Mammary epithelial cell (primary cell): ENCODE data around the gene MRPL40.

Source experiments
- EZH2 ChIP-seq: IDR thresholded peaks from 2 replicates; pipeline ENCODE4 v1.6.1; 2012; ENCODE audit warnings: low read length, inconsistent platforms, borderline replicate concordance
- TF ChIP-seq, protein P1 (sequence below), 2 donors: IDR thresholded peaks in 1 of 2; conservative IDR thresholded peaks in 1 of 2; 2 replicates each; pipeline ENCODE4 v1.5.1; 2011 to 2012; ENCODE audit warnings: inconsistent platforms in 2 of 2, low read length in 2 of 2, mild to moderate bottlenecking in 2 of 2, control low read depth in 1 of 2, low read depth in 1 of 2; ENCODE audit not compliant: insufficient read depth in 1 of 2; ENCODE audit errors: extremely low read depth in 1 of 2

DNA sequence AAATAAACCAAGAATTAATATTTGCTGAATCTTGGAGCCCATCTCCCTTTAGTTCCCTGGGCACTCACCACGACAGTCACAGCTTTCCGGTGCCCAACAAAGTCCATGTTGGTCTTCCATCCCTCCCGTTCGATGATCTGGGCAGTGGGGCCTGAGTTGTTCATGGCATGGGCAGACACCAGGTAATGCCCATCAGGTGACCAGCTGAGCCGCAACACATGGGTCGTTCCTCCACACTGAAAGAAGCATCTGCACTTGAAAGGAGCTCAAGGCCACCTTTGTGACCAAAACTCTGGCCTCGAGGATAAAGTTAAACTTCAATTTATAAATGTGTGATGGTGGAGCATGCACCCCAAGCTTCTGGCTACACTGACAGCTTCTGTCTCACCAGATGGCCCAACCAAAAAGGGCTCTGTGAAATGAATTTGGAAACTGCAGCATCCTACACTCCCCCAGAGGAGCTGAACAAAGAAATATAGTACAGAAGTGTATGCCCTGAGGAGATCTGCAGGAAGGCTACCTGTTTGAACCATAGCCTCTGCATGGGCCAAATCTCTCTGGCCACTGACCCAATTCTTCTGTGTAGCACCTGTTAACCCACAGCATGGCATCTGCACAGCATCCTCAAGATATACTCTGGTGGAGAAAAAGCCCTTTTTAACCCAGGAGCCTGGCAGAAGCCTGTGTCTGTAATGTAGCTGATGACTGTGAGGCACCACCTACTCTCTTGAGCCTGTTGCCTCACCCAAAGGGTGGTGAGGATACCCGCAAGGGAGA lies 37.9 kb upstream of the MRPL40 start:
- TF ChIP-seq, protein P1, sequence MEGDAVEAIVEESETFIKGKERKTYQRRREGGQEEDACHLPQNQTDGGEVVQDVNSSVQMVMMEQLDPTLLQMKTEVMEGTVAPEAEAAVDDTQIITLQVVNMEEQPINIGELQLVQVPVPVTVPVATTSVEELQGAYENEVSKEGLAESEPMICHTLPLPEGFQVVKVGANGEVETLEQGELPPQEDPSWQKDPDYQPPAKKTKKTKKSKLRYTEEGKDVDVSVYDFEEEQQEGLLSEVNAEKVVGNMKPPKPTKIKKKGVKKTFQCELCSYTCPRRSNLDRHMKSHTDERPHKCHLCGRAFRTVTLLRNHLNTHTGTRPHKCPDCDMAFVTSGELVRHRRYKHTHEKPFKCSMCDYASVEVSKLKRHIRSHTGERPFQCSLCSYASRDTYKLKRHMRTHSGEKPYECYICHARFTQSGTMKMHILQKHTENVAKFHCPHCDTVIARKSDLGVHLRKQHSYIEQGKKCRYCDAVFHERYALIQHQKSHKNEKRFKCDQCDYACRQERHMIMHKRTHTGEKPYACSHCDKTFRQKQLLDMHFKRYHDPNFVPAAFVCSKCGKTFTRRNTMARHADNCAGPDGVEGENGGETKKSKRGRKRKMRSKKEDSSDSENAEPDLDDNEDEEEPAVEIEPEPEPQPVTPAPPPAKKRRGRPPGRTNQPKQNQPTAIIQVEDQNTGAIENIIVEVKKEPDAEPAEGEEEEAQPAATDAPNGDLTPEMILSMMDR (conservative IDR thresholded peaks at IDR 0.05 in 1 of 2, IDR thresholded peaks at IDR 0.05 in 1 of 2; ENCODE audit: extremely low read depth in 1 of 2, insufficient read depth in 1 of 2, low read depth in 1 of 2, low read length in 2 of 2) = no peak
- TF ChIP-seq EZH2 = no peak
